HK-2 (cell line): Measurements from ENCODE around the gene TNRC6A.
"Not testable (repeated sequence)": the region's sequence is repeated elsewhere in the genome, so short reads cannot be mapped to it uniquely, and the experiment has no call there.

ENCODE experiments used
- DNase-seq: peaks from one replicate; pipeline ENCODE4 v3.0.0-alpha.2; 2018; ENCODE audit not compliant: unreplicated experiment

TNRC6A gene

GRCh38 chr16:24845726-24846547 lies 116.5 kb downstream of the TNRC6A start, which contains the start of gene SLC5A11:
Gene SLC5A11, plus strand, starts transcription at chr16:24845963. Its CDS starts 12,681 bp downstream, at chr16:24858644.
- DNase-seq: no peak

GRCh38 chr16:24846548-24847357 lies 117.3 kb downstream of the TNRC6A start:
- no peak for DNase-seq

- DNase-seq: no peak
These were observed 117.9 kb downstream of the TNRC6A start for GRCh38 chr16:24847358-24847664.

GRCh38 chr16:24848065-24848464 lies 118.6 kb downstream of the TNRC6A start:
- DNase-seq: no peak

GRCh38 chr16:24849641-24850040 lies 120.2 kb downstream of the TNRC6A start:
- DNase-seq: no peak

GRCh38 chr16:24850289-24850938 lies 121.0 kb downstream of the TNRC6A start:
- no peak for DNase-seq

DNA sequence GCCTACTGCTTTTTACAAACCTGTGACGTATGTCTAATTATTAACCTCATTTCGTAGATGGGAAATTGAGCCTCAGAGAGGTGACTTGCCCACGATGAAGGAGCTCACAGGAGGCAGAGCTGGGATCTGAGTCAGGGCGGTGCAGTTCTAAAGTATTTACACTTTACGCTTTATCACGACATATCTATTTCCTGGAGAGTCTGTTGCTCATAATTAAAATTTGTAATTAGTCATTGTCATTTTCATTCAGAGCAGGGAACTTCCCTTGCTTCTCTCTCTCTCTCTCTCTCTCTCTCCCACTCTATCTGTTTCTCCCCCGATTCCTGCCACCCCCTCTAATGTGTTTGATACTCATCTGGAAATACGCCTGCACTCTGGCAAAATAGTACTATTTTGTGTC lies 122.2 kb downstream of the TNRC6A start:
- DNase-seq: no peak

DNA sequence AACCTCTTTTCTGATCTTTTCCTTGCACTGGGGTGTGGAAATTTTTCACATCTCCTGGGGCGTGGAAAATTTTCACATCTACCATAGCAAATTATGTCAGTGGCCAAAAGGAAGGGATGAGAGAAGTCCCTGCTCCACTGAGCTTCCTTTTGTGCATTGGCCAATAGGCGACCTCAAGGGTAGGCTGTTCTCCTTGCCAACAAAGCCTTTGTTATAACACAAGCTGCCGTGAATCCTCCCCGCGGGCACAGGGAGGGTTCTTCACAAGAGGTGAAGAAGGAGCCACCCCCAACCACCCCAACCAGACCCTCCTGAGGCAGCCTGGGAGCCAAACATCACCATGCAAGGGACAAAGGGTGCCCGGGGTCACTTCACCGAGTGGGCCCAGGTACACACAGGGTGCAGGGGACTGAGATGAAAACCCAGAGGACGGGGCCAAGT lies 122.8 kb downstream of the TNRC6A start:
- DNase-seq: no peak

DNA sequence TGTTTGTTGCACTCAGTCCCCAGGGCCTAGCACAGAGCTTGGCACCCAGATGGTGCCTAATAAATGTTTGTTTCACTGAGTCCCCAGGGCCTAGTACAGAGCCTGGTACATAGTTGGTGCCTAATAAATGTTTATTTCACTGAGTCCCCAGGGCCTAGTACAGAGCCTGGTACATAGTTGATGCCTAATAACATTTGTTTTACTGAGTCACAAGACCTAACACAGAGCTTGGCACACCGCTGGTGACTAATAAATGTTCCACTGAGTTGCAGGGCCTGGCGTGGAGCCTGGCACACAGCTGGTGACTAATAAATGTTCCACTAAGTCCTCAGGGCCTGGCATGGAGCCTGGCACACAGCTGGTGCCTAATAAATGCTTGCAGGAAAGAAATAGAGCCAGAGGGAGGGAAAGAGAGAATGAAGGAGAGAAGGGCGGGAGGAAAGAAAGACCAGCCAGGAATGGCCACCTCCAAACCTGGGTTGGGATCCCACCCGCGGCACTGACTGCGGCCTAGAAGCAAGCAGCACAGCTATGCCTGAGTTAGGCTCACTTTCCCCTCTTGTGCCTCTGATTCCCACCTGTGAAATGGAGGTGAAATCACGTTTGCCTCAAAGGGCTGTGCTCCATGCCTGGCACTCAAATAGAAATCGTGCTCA lies 123.8 kb downstream of the TNRC6A start:
- no peak for DNase-seq

DNA sequence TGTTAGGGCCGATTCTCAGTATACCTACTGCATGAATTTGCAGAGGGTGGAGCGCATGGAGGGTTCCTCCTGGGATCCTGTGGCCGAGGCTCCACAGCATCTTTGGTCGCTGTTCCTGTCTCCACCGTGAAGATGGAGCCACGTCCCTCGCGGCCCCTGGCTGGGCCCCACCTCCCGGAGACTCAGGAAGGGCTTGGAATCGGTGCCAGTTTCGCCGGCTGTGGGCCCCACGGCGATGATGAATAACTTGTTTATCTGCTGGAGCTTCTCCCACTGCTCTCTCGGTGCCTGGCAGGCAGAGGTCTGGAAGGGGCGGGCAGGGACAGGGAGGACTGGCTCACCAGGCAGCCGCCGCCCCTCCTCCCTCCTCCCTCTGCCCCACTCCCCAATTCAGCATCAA lies 124.4 kb downstream of the TNRC6A start:
- DNase-seq: no peak

DNA sequence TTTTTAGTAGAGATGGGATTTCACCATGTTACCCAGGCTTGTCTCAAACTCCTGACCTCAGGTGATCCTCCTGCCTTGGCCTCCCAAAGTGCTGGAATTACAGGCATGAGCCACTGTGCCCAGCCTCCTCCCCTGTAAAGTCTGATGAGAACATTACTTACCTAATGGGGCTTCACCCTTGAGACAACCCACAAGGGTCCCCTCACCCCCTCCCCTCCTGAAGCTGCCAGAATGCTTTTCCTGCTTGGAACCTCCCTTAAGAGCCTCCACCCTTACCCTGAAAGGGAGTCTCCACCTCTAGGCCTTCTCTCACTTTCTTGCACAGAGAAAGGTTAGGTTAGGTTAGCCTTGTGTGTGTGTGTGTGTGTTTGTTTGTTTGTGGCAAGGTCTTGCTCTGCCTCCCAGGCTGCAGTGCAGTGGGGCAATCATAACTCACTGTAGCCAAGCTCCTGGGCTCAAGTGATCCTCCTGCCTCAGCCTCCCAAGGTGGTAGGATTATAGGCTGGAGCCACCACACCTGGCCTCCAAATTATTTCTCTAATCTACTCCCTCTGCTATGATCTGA lies 125.2 kb downstream of the TNRC6A start:
- DNase-seq: no peak

DNA sequence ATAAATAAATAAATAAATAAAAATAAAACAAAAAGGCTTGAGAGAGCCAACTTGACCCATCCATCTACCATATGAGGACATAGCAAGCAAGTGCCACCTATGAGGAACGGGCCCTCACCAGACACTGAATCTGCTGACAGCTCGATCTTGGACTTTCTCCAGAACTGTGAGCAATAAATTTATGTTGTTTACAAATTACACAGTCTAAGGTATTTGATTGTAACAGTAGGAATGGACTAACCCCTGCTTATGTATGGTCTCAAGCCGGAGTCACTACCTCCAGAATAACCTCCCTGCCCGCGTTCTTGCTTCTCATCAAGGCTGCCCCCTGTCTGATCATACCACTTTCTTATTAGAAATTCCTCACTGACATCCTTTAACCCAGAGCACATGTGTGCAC lies 126.2 kb downstream of the TNRC6A start:
- no peak for DNase-seq

DNA sequence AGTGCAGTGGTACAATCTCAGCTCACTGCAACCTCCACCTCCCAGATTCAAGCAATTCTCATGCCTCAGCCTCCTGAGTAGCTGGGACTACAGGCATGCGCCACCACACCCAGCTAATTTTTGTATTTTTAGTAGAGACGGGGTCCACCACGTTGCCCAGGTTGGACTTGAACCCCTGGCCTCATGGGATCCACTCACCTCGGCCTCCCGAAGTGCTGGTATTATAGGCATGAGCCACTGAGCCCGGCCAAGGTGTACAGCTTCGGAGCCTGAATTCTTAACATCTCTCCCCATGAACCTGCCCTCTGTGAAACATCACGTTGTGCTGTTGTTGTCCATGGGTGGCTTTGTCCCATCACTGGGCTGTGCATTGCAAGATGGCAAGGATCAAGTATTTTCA lies 127.4 kb downstream of the TNRC6A start:
- not testable (repeated sequence) for DNase-seq

GRCh38 chr16:24858219-24859041 lies 129.0 kb downstream of the TNRC6A start:
- DNase-seq: peak; percentile 56

DNA sequence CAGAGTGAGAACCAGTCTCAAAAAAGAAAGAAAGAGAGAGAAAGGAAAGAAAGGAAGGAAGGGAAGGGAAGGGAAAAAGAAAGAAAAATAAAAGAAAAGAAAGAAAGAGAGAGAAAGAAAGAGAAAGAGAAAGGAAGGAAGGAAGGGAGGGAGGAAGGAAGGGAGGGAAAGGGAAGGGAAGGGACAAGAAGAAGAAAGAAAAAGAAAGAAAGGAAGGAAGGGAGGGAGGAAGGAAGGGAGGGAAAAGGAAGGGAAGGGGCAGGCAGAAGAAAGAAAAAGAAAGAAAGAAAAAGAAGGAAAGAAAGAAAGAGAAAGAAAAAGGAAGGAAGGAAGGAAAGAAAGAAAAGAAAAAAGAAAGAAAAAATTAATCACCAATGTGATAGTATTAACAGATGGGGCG lies 132.0 kb downstream of the TNRC6A start:
- DNase-seq: no peak

- no peak for DNase-seq
These were observed 134.4 kb downstream of the TNRC6A start for GRCh38 chr16:24863582-24864437.

- no peak for DNase-seq
These were observed 139.6 kb downstream of the TNRC6A start for GRCh38 chr16:24869033-24869432.

DNA sequence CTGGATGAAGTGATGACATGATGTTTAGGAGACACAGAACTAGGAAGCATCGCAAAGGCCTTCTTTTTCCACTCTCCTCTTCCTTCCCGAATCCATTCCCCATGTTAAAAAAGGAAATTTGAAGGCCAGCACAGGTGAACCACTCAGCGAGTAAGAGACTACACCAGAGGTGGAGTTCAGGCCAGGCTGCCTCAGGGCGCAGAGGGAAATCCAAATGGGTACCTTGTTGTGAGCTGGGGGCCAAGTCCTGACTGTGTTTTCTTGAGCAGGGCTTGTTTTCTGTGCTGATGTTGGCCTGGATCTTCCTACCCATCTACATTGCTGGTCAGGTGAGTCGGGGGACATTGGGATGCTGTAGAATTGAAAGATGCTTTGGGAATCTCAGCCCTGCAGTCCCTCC lies 142.4 kb downstream of the TNRC6A start:
- no peak for DNase-seq

DNA sequence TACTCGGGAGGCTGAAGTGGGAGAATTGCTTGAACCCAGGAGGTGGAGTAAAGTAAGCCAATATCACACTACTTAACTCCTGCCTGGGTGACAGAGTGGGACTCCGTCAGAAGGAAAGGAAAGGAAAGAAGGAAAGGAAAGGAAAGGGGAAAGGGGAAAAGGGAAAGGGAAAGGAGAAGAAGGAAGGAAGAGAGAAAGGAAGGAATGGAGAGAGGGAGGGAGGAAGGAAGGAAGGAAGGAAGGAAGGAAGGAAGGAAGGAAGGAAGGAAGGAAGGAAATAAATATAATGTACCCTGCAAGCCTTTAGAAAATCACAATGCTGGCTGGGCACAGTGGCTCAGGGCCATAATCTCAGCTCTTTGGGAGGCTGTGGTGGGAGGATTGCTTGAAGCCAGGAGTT lies 143.6 kb downstream of the TNRC6A start:
- DNase-seq: no peak

DNA sequence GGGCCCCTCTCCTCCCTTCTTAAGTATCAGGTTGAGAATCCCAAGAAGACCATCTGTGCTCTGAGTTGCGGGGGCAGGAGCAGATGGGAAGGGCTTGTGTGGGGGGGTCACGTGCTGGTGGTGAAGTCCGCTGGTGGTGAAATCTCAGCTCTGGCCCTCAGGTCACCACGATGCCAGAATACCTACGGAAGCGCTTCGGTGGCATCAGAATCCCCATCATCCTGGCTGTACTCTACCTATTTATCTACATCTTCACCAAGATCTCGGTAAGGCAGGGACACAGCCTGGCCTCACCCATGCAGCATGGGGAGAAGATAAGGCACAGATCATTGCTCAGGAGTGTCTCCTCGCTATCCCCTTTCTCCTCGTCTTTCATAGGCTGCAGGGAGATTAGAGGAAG lies 146.0 kb downstream of the TNRC6A start:
- no peak for DNase-seq
